WI38 (cell line): ENCODE measurements around the gene ATP6AP1.
A peak's percentile ranks its signal among the peaks of the same experiment; 100 is the strongest.

Experiments used
- H3K4me3 ChIP-seq: 2 replicates; pipeline ENCODE4 v1.5.1; 2011; ENCODE audit warnings: low read depth, mild to moderate bottlenecking, control low read depth, low read length
- CTCF ChIP-seq: IDR thresholded peaks from 2 replicates; pipeline ENCODE4 v1.5.1; 2012; ENCODE audit warnings: low read depth, mild to moderate bottlenecking, control low read depth, low read length

ATP6AP1 gene

DNA sequence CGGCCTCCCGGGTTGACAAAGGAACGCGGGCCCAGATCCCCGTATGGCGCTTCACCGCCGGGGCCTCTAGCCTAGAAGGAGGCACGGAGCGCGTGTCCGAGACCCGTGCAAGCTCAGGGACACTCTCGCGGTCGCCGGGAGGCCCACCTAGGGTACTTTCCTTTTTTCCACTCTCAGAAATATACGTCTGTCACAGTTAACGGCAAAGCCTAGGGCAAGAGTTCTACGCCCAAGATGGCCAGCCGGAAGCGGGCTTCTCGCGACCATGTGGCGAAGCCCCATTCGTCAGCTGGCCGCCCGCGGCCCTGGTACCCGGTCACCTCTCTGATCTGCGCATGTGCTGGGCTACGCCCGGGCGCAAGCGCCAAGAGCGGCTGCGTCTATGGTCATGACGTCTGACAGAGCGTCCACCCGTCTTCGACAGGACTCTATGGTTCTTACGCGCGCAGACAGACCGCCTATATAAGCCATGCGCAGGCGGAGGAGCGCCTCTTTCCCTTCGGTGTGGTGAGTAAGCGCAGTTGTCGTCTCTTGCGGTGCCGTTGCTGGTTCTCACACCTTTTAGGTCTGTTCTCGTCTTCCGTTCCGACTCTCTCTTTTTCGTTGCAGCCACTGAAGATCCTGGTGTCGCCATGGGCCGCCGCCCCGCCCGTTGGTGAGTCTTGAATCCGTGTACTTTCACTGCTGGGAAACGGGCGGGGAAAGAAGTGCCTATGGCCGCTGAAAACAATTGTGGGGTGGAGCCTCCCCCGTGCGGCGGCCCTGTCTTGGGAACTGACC lies 30.4 kb upstream of the ATP6AP1 start, which contains the start of gene RPL10:
Gene RPL10 (plus strand): TSS at position 490 of the 780 bp plus-strand sequence. CDS start 143 bp downstream, at position 633.
- TF ChIP-seq CTCF = no peak
- peak within 1 kb of the TSS; percentile 82 for H3K4me3 ChIP-seq

- TF ChIP-seq CTCF = peak; percentile 65
- H3K4me3 ChIP-seq = peak overlapping the region; percentile 82
These were observed 29.6 kb upstream of the ATP6AP1 start for GRCh38 chrX:154398668-154399526.

DNA sequence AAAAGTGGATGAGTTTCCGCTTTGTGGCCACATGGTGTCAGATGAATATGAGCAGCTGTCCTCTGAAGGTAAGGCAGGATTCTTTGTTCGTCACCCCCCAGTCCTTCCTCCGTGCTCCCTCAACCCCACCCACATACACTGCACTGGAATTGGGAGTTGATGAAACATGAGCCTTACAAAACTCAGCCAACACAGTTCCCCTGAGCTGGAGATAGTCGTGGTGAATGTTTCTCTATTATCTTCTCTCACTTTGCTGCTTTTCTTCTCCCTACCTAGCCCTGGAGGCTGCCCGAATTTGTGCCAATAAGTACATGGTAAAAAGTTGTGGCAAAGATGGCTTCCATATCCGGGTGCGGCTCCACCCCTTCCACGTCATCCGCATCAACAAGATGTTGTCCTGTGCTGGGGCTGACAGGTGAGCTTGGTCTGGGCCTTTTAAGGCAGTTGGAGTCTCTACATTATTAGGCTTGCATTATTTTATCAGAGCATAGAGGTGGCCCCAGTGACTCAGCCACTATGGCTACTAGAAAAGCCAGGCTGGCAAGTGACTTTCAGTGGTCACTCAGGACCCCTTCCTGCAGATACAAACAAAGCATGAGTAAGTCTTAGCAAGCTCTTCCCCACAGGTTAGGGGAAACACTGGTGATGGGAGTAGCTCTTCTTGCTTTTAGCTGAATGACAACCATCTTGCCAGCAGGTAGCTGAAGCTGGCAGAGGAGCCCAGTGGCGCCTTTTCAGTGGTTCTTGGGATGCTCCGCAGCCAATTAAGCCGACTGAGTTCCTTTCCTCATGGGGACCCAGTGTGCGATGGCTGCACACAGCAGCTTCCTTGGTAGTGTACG lies 28.7 kb upstream of the ATP6AP1 start:
- peak overlapping the region; percentile 82 for H3K4me3 ChIP-seq
- no peak for TF ChIP-seq CTCF

DNA sequence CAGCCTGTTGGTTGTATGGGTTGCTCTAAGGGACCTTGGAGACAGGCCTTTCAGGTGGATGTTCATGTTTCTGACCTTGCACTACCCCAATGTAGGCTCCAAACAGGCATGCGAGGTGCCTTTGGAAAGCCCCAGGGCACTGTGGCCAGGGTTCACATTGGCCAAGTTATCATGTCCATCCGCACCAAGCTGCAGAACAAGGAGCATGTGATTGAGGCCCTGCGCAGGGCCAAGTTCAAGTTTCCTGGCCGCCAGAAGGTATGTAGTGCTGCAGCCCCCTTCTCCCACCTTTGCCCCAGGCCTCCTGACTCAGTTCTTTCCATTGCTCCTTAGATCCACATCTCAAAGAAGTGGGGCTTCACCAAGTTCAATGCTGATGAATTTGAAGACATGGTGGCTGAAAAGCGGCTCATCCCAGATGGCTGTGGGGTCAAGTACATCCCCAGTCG lies 28.1 kb upstream of the ATP6AP1 start:
- H3K4me3 ChIP-seq = peak overlapping the region; percentile 82

DNA sequence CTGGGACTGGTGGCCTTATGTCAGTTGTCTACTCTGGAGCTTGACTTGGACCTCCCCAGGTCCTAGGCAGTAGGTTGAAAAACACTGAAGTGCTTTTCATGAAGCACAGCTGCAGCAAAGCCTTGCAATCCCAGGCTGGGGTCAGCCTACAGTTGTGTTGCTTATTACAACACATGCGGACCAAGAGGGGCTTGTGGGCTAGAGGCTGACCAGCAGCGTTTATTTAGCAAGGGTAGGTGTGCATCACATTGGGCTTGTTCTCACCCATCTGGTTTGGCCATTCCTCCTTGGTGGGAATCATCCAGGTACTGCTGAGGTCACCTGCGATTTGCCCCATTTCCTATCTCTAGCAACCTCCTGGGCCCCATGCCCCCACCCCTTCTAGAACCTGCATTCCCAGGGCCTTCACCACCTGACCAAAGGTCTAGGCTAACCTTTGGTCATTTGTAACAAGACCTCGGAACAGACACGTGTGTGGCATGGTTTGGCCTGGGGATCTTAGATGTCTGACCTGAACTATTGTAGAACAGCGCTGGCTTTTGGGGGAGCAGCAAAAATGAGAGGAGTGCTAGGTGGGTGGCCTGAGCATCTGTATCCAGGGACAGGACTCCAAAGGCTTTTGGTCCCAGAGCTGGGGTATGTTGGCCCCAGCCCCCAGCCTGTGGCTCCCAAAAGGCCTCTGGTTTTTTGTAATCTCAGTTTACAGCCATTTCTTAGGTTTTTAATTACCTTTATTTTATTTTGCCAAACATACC lies 27.3 kb upstream of the ATP6AP1 start:
- no peak overlapping the region for H3K4me3 ChIP-seq
- no peak for TF ChIP-seq CTCF

DNA sequence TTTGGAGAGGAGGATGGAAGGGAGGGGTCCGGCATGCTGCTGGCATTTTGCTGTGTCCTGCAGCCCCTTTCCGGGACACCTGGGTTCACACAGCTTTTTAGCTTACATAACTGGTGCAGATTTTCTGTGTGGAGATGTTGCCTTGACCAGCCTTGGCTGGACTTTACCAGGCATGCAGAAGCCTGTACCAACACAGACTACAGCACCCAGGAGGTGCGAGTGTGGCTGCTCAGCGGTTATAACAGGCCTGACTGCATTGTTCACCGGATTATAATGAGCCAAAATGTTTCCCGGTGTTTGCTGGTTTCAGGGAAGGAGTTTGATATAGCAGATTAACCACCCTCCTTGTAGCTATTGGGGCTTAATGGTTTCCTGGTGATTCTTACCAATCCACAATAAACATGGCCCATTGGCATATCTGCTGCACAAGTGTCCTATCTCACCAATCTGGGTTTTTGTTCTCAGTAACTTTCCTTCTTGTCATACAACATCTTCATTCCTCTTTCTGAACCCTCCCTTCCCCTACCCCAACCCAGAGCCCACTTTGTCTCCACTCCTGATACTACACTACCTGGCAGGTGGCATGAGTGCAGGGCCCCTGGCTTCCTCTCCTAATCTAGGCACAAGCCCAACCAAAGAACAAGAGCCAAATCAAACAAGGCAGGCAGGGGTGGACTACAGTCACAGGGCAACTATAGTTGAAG lies 26.4 kb upstream of the ATP6AP1 start:
- no peak for TF ChIP-seq CTCF

More for the DNA sequence above, 26.4 kb upstream of the ATP6AP1 start:
- no peak overlapping the region for H3K4me3 ChIP-seq
